ENCODE results near the gene DCST2.
A peak's percentile ranks its signal among the peaks of the same experiment; 100 is the strongest.

DCST2 gene

GRCh38 chr1:155008015-155008941 lies 25.3 kb downstream of the DCST2 start:
- DNase-seq, result no peak

GRCh38 chr1:155007251-155007828 lies 26.2 kb downstream of the DCST2 start:
- no peak for DNase-seq

- no peak for DNase-seq
Measured at GRCh38 chr1:155006601-155007101, 26.9 kb downstream of the DCST2 start.

- peak; percentile 56 for DNase-seq
Measured at GRCh38 chr1:155005076-155006011, 28.2 kb downstream of the DCST2 start.

- no peak for DNase-seq
Measured at GRCh38 chr1:155004352-155005075, 29.1 kb downstream of the DCST2 start.

- DNase-seq, result peak; percentile 56
Measured at GRCh38 chr1:155003766-155004351, 29.7 kb downstream of the DCST2 start.

GRCh38 chr1:155003227-155003765 lies 30.3 kb downstream of the DCST2 start:
- DNase-seq, result peak; percentile 46

- DNase-seq, result no peak
Measured at GRCh38 chr1:155002464-155003226, 30.9 kb downstream of the DCST2 start, which contains the start of gene ZBTB7B. Gene ZBTB7B (plus strand): TSS chr1:155002802. CDS start chr1:155014661, 11,859 bp downstream.

- DNase-seq, result peak; percentile 100
Measured at GRCh38 chr1:155001675-155002463, 31.7 kb downstream of the DCST2 start.

GRCh38 chr1:155001425-155001674 lies 32.2 kb downstream of the DCST2 start:
- DNase-seq, result no peak

- DNase-seq, result peak; percentile 98
Measured at GRCh38 chr1:155000726-155001424, 32.7 kb downstream of the DCST2 start.

- no peak for DNase-seq
Measured at GRCh38 chr1:155000411-155000725, 33.2 kb downstream of the DCST2 start.

- peak; percentile 92 for DNase-seq
Measured at GRCh38 chr1:154999571-155000410, 33.8 kb downstream of the DCST2 start.

- DNase-seq, result peak; percentile 90
Measured at GRCh38 chr1:154998818-154999570, 34.6 kb downstream of the DCST2 start.

- DNase-seq, result no peak
Measured at GRCh38 chr1:154998201-154998780, 35.3 kb downstream of the DCST2 start.

- no peak for DNase-seq
Measured at GRCh38 chr1:154996966-154997701, 36.4 kb downstream of the DCST2 start.

Data from RPMI8226 (cell line).